Measurements from ENCODE around the gene SSTR5. TPM values are rescaled to one million over a fixed set of nuclear protein-coding genes. Genes with fewer than 3 reads are reported as not detected.

SSTR5 gene
- total and polyA plus RNA-seq, 10 of the 15 experiments (the other 5 are each of a cell fraction or from before 2014, with no cell fraction given) = not detected

GRCh38 chr16:1054660-1055556, 17.6 kb upstream of the SSTR5 start:
- no peak for DNase-seq (ENCODE audit: low read depth, low spot score)
- RAD21 ChIA-PET (ENCODE audit: unreplicated experiment) = no interaction called here
- TF ChIP-seq RAD21 (IDR thresholded peaks at IDR 0.05; ENCODE audit: insufficient read depth, low read depth, low read length) (peak; percentile 54), CTCF (IDR thresholded peaks at IDR 0.05 in 2 of 3, conservative IDR thresholded peaks at IDR 0.05 in 1 of 3; ENCODE audit: control insufficient read depth in 2 of 3, extremely low read depth in 1 of 3, insufficient read depth in 1 of 3, low read depth in 3 of 3, low read length in 3 of 3) (peak; percentile 39 to 63 (median 56); a peak in 5 of 6 replicates), MYC (IDR thresholded peaks at IDR 0.05; ENCODE audit: insufficient read depth, insufficient read length, insufficient replicate concordance, low read length, severe bottlenecking) (no peak), SMC3 (IDR thresholded peaks at IDR 0.05; ENCODE audit: borderline replicate concordance, low read length) (peak; percentile 28; the same call in 1 of the 2 replicates)
- Histone ChIP-seq H3K27me3 (replicated peaks in 1 of 2; ENCODE audit: control insufficient read depth in 2 of 2, insufficient read depth in 2 of 2, low read length in 1 of 2) (no peaks in the 10 kb centered on the region), H4K20me1 (ENCODE audit: control insufficient read depth, insufficient read depth) (no peaks in the 10 kb centered on the region), H3K4me2 (ENCODE audit: control insufficient read depth, insufficient read depth) (no peak overlapping the region), H3K9ac (ENCODE audit: control insufficient read depth, insufficient read depth, low read length) (no peak overlapping the region), H2AFZ (ENCODE audit: control insufficient read depth, low read depth, low read length) (no peak overlapping the region), H3K36me3 (ENCODE audit: control insufficient read depth in 2 of 2, insufficient read depth in 2 of 2, low read length in 1 of 2) (no peaks in the 10 kb centered on the region), H3K4me3 (no peak overlapping the region), H3K79me2 (ENCODE audit: control insufficient read depth, insufficient read depth, low read length) (no peaks in the 10 kb centered on the region), H3K27ac (ENCODE audit: control insufficient read depth, insufficient read depth) (no peak overlapping the region), H3K9me3 (replicated peaks; ENCODE audit: control insufficient read depth, insufficient read depth, low read length) (peaks cover 2% of the 10 kb centered on the region; the same call in 1 of the 3 replicates), H3K4me1 (ENCODE audit: control insufficient read depth, insufficient read depth, low read length) (no peaks in the 10 kb centered on the region)
- intact Hi-C loops (cut with micrococcal nuclease; ENCODE audit: unreplicated experiment) (no loop called here), in situ Hi-C loops (cut with MboI) (no loop called here)
- ATAC-seq = peak; percentile 70
- BruUV-seq (replicated peaks) = no TSS peak
- FAIRE-seq = no peak
- 13% methylated on average over 34 of the region's 34 CpGs for WGBS (ENCODE audit: insufficient coverage, insufficient replicate concordance, low lambda C conversion rate, missing lambda C conversion rate)
- SMC1A ChIA-PET (ENCODE audit: uncharacterized antibody, unreplicated experiment) = no interaction called here
- POLR2A ChIA-PET = no interaction called here
- CTCF ChIA-PET = no interaction called here

Measured in GM12878 (cell line).